Activated CD4-positive, alpha-beta T cell treated with anti-CD3 and anti-CD28 coated beads, Interleukin-2, amount 50 U/mL, for 16 hours (primary cell): Measurements from ENCODE around the gene SLC5A1.
A peak's percentile ranks its signal among the peaks of the same experiment; 100 is the strongest.

Experiments used
- DNase-seq: peaks from one replicate; pipeline ENCODE4 v3.0.0-alpha.2; 2020

Gene SLC5A1

DNA sequence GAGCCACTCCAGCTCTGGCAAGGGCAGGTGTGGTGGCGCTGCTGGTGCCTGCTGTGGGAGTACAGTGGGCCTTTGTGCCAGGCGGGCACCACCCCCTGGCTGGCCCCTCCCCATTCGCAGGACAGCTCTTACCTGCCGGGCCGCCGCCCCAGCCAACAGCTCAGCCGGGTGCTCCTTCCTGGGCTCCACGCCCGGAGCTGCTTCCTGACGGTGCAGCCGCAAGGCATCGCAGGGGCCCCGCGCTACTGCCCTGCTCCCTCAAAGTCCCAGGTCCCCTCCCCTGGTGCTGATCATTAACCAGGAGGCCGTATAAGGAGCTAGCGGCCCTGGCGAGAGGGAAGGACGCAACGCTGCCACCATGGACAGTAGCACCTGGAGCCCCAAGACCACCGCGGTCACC lies at the start of gene SLC5A1:
Gene SLC5A1 (plus strand): TSS at position 338 of the 400 bp plus-strand sequence. CDS start 21 bp downstream, at position 359.
- DNase-seq: no peak

GRCh38 chr22:31995046-31995445 lies 48.0 kb upstream of the SLC5A1 start:
- DNase-seq: no peak

DNA sequence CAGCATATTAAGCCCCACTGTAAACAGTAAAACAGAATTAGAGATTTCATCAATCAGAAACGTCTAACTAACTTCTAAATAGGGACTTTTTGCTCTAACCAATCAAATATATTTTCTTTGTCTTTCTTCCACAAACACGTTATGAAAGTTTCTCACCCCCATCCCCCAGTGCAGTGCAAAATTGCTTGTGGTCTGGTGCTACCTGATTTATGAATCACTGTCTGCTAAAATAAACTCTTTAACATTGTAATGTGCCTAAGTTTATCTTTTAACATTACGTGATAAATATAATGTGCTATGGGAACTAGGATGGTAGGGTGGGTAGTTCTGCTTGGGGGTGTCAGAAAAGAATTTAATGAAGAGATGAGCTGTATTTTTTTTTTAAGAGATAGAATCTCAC lies 47.3 kb upstream of the SLC5A1 start:
- DNase-seq: no peak

- DNase-seq: no peak
These were observed 44.2 kb upstream of the SLC5A1 start for GRCh38 chr22:31998784-31999385.

DNA sequence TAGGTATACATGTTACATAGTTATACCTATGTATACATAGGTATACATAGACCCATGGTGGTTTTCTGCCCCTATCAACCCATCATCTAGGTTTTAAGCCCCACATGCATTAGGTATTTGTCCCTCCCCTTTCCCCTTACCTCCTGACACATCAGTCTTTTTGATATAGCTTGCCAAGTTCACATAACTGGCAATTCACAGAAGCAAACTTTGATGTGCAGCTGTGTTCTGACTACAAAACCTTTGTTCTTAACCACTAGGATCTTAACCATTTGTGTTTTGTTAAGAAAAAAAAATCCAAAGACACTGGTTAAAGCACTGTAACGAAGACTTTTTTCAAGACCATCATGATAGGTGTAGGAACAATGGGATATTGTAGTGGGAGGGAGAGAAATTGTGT lies 42.9 kb upstream of the SLC5A1 start:
- no peak for DNase-seq

DNA sequence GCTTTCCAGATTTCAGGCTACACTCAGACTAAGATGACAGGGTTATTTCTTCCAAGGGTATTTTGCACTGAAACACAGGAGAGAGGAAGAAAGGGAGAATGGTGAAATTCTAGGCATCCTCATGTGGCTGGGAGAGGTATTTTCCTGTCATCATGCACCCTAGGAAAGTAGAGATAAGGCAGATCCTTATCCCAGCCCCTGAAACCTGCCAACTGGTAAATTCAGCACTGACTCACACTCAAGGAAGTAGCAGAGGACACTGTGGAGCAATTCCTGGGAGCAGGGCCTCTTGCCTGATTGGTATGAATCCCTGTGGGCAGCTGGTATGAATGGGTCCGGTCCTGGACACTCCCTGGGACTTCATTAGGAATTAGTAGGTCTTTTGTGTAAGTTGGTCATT lies 37.6 kb upstream of the SLC5A1 start:
- DNase-seq: no peak

- DNase-seq: no peak
These were observed 29.9 kb upstream of the SLC5A1 start for GRCh38 chr22:32013200-32013599.

DNA sequence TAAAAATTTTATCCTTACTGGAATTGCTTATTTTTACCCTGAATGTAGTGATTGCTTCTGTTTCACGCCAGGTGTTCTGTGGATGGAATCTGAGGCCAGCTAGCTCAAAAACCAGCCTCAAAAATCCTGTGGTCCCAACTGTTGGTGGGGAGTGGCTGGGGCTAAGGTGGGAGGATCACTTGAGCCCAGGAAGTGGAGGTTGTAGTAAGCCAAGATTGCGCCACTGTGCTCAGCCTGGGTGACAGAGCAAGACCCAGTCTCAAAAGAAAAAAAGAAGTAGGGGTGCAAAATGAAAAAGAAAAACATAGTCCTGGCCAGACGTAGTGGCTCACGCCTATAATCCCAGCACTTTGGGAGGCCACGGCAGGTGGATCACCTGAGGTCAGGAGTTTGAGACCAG lies 27.0 kb upstream of the SLC5A1 start:
- no peak for DNase-seq

DNA sequence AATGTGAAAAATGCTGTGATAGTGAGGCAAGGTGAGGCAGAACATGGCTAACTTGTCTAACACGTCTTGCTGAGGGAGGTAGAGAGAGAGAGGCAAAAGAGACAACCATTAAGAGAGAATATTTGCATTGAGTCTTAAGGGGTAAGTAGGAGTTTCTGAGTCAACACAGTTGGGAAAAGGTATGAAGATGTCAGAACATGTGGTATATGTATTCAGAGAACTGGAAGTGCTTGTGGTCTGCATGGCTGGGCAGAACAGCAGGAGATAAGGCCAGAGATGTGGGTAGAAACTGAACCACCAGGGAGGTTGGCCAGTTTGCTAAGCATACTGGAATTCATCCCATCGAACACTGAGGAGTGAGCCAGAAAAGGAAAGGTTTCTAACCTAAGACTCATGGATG lies 25.0 kb upstream of the SLC5A1 start:
- no peak for DNase-seq

- peak; percentile 5 for DNase-seq
These were observed 22.9 kb upstream of the SLC5A1 start for GRCh38 chr22:32020117-32020516.

GRCh38 chr22:32021716-32022115 lies 21.3 kb upstream of the SLC5A1 start:
- DNase-seq: no peak

DNA sequence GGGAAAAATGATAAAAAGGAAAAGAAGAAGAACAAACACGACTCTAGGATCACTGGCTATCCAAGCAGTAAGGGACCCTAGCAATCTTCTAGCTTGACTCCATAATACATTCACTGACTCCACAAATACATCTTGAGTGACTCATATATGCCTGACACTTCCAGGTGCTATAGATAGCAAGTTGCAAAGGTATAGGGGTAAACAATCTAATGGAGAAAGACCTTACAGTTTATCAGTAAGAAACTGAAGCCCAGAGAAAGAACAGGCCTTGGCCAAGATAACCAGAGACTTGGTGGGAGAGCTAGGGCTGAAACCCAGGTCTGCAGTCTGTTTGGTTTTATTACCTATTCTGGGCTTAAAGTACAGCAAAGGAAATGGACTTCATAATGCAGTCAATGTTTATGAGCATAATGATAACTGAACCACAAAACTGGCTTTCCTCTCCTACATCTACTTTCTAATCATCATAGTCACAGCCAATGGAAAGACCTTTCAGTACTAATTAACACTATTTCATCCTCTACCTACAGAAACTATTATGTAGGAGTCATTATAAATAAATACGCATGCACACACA lies 19.7 kb upstream of the SLC5A1 start:
- no peak for DNase-seq

GRCh38 chr22:32024796-32025195 lies 18.3 kb upstream of the SLC5A1 start:
- DNase-seq: no peak

- no peak for DNase-seq
These were observed 12.4 kb upstream of the SLC5A1 start for GRCh38 chr22:32030518-32031247.

DNA sequence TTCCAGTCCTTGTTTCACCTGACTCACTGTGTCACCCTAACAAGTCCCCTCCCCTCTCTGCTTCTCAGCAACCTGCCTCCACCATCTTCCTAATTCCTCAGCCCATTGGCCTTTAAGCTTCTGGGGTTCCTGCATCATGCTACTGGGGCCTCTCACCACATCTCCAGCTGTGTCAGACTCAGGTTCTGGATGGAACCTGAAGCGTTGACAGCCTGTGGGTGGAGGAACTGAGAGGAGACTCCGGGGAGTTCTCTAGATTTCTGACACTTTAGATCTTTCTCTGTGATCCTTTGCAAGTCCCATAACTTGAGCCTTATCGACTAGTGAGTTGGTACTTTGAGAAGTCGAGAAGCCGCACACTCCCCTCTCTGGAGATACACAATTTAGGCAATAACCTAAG lies 11.6 kb upstream of the SLC5A1 start:
- DNase-seq: no peak

GRCh38 chr22:32034275-32034674 lies 8.8 kb upstream of the SLC5A1 start:
- no peak for DNase-seq

DNA sequence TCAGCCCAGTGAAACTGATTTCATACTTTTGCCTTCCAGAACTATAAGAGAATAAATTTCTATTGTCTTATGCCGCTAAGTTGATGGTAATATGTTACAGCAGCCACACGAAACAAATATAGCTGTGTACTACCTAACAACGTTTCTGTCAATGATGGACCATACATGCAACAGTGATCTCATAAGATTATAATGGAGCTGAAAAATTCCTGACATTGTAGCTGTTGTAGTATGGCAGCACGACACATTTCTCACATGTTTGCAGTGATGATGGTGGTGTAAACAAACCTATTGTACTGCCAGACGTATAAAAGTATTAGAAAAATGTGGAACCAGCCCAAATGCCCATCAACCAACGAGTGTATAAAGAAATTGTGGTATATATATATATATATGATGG lies 5.8 kb upstream of the SLC5A1 start:
- DNase-seq: no peak

GRCh38 chr22:32040324-32040904 lies 2.6 kb upstream of the SLC5A1 start:
- DNase-seq: no peak

DNA sequence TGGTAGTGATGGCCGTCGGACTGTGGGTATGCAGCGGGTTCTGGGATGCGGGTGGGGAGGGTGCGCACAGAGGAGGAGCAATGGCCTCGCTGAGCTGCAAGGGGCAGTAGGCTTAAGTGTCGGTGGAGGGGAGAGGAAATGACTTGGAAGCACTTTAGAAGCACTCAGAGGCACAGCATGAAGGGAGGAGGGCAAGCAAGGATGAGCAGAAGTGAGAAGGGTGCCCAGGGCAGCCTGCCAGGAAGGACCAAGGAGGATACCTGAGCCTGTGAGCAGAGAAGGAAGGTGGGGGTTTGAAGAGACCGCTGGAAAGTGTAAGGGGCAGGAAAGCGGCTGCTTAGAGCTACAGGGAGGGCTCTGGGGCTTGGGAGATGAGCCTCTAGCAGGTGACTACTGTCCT lies 330 bp downstream of the SLC5A1 start:
- DNase-seq: no peak

- DNase-seq: no peak
These were observed 1.4 kb downstream of the SLC5A1 start for GRCh38 chr22:32044477-32044876.

- no peak for DNase-seq
These were observed 1.9 kb downstream of the SLC5A1 start for GRCh38 chr22:32044913-32045312.

DNA sequence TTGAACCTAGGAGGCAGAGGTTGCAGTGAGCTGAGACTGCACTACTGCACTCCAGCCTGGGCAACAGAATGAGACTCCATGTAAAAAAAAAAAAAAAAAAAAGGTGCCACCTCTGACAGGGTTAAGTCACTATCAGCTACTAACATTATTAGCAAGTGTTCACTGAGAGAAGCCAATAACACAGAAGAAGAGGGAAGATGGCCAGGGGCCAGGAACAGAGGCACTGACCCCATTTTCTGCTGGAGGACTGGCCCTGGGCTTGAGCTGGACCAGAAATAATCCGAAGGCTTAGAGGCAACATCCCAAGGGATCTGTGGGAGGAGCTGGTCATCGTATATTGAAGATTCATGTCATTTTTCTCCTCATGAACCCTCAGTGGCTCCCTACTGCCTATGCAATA lies 5.0 kb downstream of the SLC5A1 start:
- no peak for DNase-seq

DNA sequence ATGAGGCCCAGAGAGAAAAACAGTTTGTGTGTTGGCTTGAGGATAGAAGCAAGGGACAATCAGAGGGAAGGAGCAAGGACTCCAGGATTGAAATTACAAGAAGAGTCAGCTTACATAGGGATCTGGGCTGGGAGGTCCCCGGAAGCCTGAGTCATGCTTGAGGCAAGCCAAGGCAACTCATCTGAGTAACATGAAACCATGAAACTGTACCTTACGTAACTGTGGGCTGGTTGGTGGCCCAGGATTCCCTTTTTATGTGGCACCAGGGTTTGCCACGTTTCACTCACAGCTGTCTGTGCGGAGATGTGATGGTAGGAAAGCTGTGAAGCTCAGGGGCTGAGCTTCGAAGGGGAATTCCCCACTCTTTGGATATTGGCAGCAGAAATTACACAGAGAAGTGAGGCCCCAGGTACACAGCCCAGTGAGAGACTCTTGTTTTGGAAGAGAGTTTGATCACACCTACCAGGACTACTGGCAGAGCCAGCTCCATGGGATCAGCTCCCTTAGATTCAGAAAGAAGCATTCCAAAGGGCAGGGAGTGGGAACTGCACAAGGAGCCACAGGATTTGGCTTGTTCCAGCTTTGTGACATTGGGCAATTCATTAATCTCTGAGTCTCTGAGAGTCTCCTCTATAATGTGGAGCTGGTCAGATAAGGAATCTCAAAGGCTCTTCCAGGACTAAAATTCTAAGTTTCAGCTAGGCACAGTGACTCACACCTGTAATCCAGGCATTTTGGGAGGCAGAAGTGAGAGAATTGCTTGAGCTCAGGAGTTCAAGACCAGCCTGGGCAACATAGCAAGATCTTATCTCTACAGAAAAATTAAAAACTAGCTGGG lies 7.8 kb downstream of the SLC5A1 start:
- DNase-seq: peak; percentile 92
